ENCODE results near the gene CCDC34. TPM values are rescaled to one million over a fixed set of nuclear protein-coding genes. Genes with fewer than 3 reads are reported as not detected.

CCDC34 gene
- total and polyA plus RNA-seq, 8 donors: 3.3 to 10.1 (median 4.5) TPM

DNA sequence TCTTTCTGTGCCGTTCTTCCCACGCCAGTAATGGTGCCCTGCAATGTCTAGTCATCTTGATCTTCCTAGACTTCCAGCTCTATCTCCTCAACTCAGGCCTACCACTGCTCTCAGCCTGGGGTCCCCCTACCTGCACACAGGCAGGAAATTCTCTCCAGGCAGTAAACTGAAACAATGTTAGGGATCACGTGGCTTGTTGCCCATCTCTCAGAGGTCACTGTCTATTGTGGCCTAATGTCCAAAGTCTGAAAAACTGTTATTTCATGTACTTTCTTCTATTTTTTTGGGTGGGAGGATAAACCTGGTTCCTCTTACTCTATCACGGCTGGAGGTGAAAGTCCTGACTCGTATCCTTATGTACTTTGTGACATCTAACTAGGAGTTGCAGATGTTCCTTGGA, 59.1 kb downstream of the CCDC34 start:
- no peaks in the 10 kb centered on the region for H3K27me3 ChIP-seq
- no peak for DNase-seq
- H3K27ac ChIP-seq: no peak overlapping the region
- H3K4me3 ChIP-seq: no peak overlapping the region
- no peaks in the 10 kb centered on the region for H3K36me3 ChIP-seq
- no peaks in the 10 kb centered on the region for H3K9me3 ChIP-seq
- WGBS, 2 donors: 75 to 98% methylated on average over 5 of the region's 5 CpGs
- TF ChIP-seq CTCF (IDR thresholded peaks at IDR 0.05): no peak
- ATAC-seq: no peak
- intact Hi-C loops (cut with DNase I): no loop called here
- H3K4me1 ChIP-seq: no peaks in the 10 kb centered on the region
- FAIRE-seq: no peak

DNA sequence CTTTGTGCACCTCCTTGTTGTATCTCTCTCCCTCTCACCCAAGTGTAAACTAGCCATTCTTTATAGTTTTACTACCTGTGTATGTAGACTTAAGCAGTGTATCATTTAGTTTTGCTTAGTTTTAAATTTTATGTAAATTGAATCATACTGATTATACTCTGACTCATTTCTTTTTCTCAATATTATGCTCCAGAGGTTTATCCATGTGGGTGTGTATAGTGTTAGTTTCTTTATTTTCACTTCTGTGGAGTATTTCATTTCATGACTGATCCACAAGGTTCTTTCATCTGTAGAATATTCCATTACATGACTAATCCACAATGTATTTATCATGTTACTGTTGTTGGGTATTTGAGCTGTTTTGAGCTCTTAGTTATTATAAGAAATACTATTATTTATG, 62.0 kb downstream of the CCDC34 start:
- H3K9me3 ChIP-seq: no peaks in the 10 kb centered on the region
- no peaks in the 10 kb centered on the region for H3K36me3 ChIP-seq
- DNase-seq: no peak
- H3K27ac ChIP-seq: no peak overlapping the region
- no peak for ATAC-seq
- intact Hi-C loops (cut with DNase I): no loop called here
- H3K27me3 ChIP-seq: no peaks in the 10 kb centered on the region
- no peak for FAIRE-seq
- no peak for TF ChIP-seq CTCF (IDR thresholded peaks at IDR 0.05)
- H3K4me3 ChIP-seq: no peak overlapping the region
- no peaks in the 10 kb centered on the region for H3K4me1 ChIP-seq

DNA sequence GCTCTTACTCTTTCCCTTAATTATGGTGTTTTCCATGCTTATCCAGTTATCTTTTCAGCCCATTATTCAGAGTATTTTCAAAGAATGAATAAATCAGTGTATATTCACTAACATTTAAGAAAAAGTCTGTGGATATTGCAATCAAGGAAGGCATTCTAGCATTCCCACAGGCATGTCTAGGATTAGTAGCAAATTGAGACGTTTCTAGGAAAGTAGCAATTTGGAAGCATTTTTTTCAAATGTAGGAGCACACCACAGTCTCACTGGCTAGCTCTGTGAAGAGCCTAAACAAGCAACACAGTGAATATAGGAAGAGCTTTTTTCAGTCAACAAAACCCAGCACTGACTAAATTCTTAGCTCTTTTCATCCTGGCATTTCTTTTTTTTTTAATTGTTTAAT, 65.4 kb downstream of the CCDC34 start:
- no peak overlapping the region for H3K4me3 ChIP-seq
- H3K27me3 ChIP-seq: no peaks in the 10 kb centered on the region
- H3K4me1 ChIP-seq: peaks cover 0 to 4% (median 4%) of the 10 kb centered on the region in 3 donors
- no peak for DNase-seq
- TF ChIP-seq CTCF (IDR thresholded peaks at IDR 0.05): no peak
- H3K9me3 ChIP-seq: no peaks in the 10 kb centered on the region
- intact Hi-C loops (cut with DNase I): loop anchor here in 2 of 3 donors (10.0 kb wide), 2 partner anchors 93 to 113 kb away; no protein-coding TSS in a partner anchor
- no peak for FAIRE-seq
- H3K36me3 ChIP-seq: no peaks in the 10 kb centered on the region
- ATAC-seq: no peak
- H3K27ac ChIP-seq: no peak overlapping the region
- WGBS, 2 donors: 37 to 56% methylated on average over 1 of the region's 1 CpG

- peak; percentile 76 to 94 (median 91) for ATAC-seq
- Histone ChIP-seq H3K4me3 (no peak overlapping the region), H3K9me3 (no peaks in the 10 kb centered on the region), H3K36me3 (no peaks in the 10 kb centered on the region), H3K4me1 (peaks cover 0 to 10% (median 7%) of the 10 kb centered on the region in 3 donors), H3K27me3 (no peaks in the 10 kb centered on the region), H3K27ac (no peak overlapping the region)
- WGBS, 2 donors: 14 to 21% methylated on average over 3 of the region's 3 CpGs
- no peak for DNase-seq
- intact Hi-C loops (cut with DNase I): loop anchor here in 2 of 3 donors (10.0 kb wide), 2 partner anchors 92 to 112 kb away; no protein-coding TSS in a partner anchor
- TF ChIP-seq CTCF (IDR thresholded peaks at IDR 0.05): peak; percentile 24 to 62 (median 40)
- peak; percentile 61 for FAIRE-seq
These were observed 66.5 kb downstream of the CCDC34 start for GRCh38 chr11:27296497-27296896.

GRCh38 chr11:27295928-27296327, 67.1 kb downstream of the CCDC34 start:
- Histone ChIP-seq H3K4me3 (no peak overlapping the region), H3K36me3 (no peaks in the 10 kb centered on the region), H3K9me3 (no peaks in the 10 kb centered on the region), H3K27me3 (no peaks in the 10 kb centered on the region), H3K4me1 (peaks cover 0 to 10% (median 7%) of the 10 kb centered on the region in 3 donors), H3K27ac (no peak overlapping the region)
- FAIRE-seq: no peak
- no peak for DNase-seq
- intact Hi-C loops (cut with DNase I): loop anchor here in 2 of 3 donors (10.0 kb wide), 2 partner anchors 91 to 111 kb away; no protein-coding TSS in a partner anchor
- 89 to 90% methylated on average over 1 of the region's 1 CpG for WGBS, 2 donors
- TF ChIP-seq CTCF (IDR thresholded peaks at IDR 0.05): no peak
- no peak for ATAC-seq
